Measurements from ENCODE around the gene DSPP.

The DSPP gene

DNA sequence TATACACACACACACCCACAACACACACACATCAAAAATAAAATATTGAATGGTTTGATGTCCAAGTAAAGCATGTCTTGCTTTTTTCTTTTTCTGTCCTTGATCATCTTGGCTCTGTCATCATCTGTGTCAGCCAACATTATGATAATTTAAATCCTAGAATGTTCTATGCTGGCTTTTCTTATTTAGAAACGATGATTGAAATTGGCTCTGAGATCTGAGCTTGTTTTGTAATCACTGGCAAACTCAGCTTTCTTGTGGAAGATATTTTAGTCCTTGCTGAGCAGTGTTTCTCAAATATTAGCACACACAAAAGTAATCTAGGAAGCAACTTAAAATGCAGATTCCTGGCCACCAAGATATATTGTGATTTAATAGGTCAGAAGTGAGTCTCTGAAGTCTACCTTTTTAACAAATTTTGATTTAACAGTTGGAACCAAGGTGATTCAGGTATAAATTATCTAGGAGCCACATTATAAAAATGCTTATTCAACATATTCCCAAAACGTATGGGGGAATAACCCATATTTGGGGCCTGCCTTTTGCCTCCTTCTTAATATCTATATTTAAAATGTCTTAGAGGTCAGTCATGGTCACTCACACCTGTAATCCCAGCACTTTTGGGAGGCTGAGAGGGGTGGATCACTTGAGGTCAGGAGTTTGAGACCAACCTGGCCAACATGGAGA lies 24.0 kb upstream of the DSPP start:
- no peak overlapping the region for H3K4me3 ChIP-seq (ENCODE audit: low read length)
- H3K4me1 ChIP-seq (ENCODE audit: insufficient read depth, low read length): no peaks in the 10 kb centered on the region
- no peaks in the 10 kb centered on the region for H3K27me3 ChIP-seq (ENCODE audit: insufficient read depth, low read length)
- H3K36me3 ChIP-seq (ENCODE audit: insufficient read depth, low read length): no peaks in the 10 kb centered on the region
- no peaks in the 10 kb centered on the region for H3K9me3 ChIP-seq (ENCODE audit: low read length)
- no peak overlapping the region for H2AFZ ChIP-seq (ENCODE audit: low read depth, low read length)

DNA sequence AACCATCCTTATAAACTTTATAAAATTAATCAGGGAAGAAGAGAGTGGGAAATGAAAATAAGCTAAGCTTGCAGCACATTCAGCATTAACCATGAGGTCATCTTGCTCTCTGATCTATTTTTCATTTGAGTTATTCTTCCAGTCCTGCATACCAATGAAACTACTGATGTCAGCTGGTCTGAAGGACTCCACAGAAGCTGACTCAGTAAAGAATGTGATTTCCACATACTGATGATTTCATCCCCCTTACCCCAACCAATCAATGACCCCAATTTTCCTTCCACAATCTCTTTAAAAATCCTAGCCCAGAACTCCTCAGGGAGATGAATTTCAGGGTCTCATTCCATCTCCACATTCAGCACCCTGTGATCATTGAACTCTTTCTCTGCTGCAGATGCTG lies 18.8 kb upstream of the DSPP start:
- H2AFZ ChIP-seq (ENCODE audit: low read depth, low read length): no peak overlapping the region
- H3K4me3 ChIP-seq (ENCODE audit: low read length): no peak overlapping the region
- no peaks in the 10 kb centered on the region for H3K9me3 ChIP-seq (ENCODE audit: low read length)
- no peaks in the 10 kb centered on the region for H3K36me3 ChIP-seq (ENCODE audit: insufficient read depth, low read length)
- H3K4me1 ChIP-seq (ENCODE audit: insufficient read depth, low read length): peaks cover 3% of the 10 kb centered on the region
- H3K27me3 ChIP-seq (ENCODE audit: insufficient read depth, low read length): no peaks in the 10 kb centered on the region

DNA sequence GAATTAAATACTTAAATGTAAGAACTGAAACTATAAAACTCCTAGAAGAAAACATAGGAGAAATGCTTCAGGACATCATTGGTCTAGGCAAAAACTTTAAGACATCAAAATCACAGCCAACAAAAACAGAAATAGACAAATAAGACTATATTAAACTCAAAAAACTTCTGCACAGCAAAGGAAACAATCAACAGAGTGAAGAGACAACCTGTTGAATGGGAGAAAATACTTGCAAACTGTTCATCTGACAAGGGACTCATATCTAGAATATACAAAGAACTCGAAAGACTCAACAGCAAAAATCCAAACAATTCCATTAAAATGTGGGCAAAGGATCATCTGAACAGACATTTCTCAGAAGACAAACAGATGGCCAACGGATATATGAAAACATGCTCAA lies 16.2 kb upstream of the DSPP start:
- H3K27me3 ChIP-seq (ENCODE audit: insufficient read depth, low read length): no peaks in the 10 kb centered on the region
- no peak overlapping the region for H3K4me3 ChIP-seq (ENCODE audit: low read length)
- H2AFZ ChIP-seq (ENCODE audit: low read depth, low read length): no peak overlapping the region
- peaks cover 3% of the 10 kb centered on the region for H3K4me1 ChIP-seq (ENCODE audit: insufficient read depth, low read length)
- H3K9me3 ChIP-seq (ENCODE audit: low read length): no peaks in the 10 kb centered on the region
- H3K36me3 ChIP-seq (ENCODE audit: insufficient read depth, low read length): no peaks in the 10 kb centered on the region

DNA sequence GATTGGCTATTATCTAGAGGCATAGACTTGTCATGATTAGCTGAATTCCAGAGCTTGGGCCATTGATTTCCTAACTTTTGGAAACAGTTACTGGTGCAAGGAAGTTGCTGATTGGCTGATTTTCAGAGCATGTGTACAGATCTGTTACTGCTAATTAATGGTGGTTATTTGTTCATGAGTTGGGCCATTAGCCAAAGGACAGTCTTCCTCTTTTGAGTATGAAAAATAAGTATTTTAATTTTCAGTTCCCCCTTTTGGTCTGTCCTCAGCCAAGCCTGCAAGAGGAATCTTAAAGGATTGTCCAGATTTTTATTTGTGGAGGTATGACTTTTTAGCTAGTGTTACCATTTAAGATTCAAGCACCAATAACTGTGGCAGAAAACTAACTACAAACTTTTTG lies 7.0 kb upstream of the DSPP start:
- Histone ChIP-seq H2AFZ (ENCODE audit: low read depth, low read length) (no peak overlapping the region), H3K4me1 (ENCODE audit: insufficient read depth, low read length) (peaks cover 4% of the 10 kb centered on the region), H3K27me3 (ENCODE audit: insufficient read depth, low read length) (no peaks in the 10 kb centered on the region), H3K4me3 (ENCODE audit: low read length) (no peak overlapping the region), H3K9me3 (ENCODE audit: low read length) (no peaks in the 10 kb centered on the region), H3K36me3 (ENCODE audit: insufficient read depth, low read length) (no peaks in the 10 kb centered on the region)

DNA sequence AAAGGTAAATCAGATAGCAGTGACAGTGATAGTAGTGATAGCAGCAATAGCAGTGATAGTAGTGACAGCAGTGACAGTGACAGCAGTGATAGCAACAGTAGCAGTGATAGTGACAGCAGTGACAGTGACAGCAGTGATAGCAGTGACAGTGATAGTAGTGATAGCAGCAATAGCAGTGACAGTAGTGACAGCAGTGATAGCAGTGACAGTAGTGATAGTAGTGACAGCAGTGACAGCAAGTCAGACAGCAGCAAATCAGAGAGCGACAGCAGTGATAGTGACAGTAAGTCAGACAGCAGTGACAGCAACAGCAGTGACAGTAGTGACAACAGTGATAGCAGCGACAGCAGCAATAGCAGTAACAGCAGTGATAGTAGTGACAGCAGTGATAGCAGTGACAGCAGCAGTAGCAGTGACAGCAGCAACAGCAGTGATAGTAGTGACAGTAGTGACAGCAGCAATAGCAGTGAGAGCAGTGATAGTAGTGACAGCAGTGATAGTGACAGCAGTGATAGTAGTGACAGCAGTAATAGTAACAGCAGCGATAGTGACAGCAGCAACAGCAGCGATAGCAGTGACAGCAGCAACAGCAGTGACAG lies 6.1 kb downstream of the DSPP start:
- H2AFZ ChIP-seq (ENCODE audit: low read depth, low read length): no peak overlapping the region

DNA sequence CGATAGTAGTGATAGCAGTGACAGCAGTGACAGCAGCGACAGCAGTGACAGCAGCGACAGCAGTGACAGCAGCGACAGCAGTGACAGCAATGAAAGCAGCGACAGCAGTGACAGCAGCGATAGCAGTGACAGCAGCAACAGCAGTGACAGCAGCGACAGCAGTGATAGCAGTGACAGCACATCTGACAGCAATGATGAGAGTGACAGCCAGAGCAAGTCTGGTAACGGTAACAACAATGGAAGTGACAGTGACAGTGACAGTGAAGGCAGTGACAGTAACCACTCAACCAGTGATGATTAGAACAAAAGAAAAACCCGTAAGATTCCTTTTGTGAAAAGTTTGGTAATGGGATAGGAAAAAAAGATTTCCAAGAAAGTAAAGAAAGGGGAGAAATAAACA lies 7.9 kb downstream of the DSPP start:
- Histone ChIP-seq H3K4me1 (ENCODE audit: insufficient read depth, low read length) (no peaks in the 10 kb centered on the region), H2AFZ (ENCODE audit: low read depth, low read length) (no peak overlapping the region), H3K4me3 (ENCODE audit: low read length) (no peak overlapping the region)

More for the DNA sequence above, 6.1 kb downstream of the DSPP start:
- Histone ChIP-seq H3K9me3 (ENCODE audit: low read length) (no peaks in the 10 kb centered on the region), H3K36me3 (ENCODE audit: insufficient read depth, low read length) (no peaks in the 10 kb centered on the region), H3K4me3 (ENCODE audit: low read length) (no peak overlapping the region), H3K27me3 (ENCODE audit: insufficient read depth, low read length) (no peaks in the 10 kb centered on the region), H3K4me1 (ENCODE audit: insufficient read depth, low read length) (no peaks in the 10 kb centered on the region)

DNA sequence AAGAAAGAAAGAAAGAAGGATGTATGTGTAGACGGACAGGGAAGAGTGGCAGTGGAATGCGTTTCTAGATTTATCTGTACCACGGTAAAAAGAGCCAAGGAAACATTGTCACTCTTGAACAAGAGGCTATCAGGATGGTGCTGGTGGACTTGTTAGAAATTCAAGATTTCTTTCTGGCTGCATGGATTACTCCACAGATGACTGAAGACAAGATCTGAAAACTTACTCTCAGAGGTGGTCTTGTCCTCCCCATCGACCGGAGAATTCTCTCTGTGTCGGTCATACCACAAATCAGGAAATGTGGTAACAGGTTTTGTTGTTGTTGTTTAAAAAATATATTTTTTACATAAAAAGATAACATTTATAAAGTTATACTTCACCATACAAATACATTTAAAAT lies 11.8 kb downstream of the DSPP start:
- no peak overlapping the region for H2AFZ ChIP-seq (ENCODE audit: low read depth, low read length)
- H3K9me3 ChIP-seq (ENCODE audit: low read length): no peaks in the 10 kb centered on the region
- no peaks in the 10 kb centered on the region for H3K36me3 ChIP-seq (ENCODE audit: insufficient read depth, low read length)
- H3K27me3 ChIP-seq (ENCODE audit: insufficient read depth, low read length): no peaks in the 10 kb centered on the region
- H3K4me1 ChIP-seq (ENCODE audit: insufficient read depth, low read length): no peaks in the 10 kb centered on the region
- no peak overlapping the region for H3K4me3 ChIP-seq (ENCODE audit: low read length)

More for the DNA sequence above, 7.9 kb downstream of the DSPP start:
- no peaks in the 10 kb centered on the region for H3K36me3 ChIP-seq (ENCODE audit: insufficient read depth, low read length)
- H3K27me3 ChIP-seq (ENCODE audit: insufficient read depth, low read length): no peaks in the 10 kb centered on the region
- H3K9me3 ChIP-seq (ENCODE audit: low read length): no peaks in the 10 kb centered on the region

DNA sequence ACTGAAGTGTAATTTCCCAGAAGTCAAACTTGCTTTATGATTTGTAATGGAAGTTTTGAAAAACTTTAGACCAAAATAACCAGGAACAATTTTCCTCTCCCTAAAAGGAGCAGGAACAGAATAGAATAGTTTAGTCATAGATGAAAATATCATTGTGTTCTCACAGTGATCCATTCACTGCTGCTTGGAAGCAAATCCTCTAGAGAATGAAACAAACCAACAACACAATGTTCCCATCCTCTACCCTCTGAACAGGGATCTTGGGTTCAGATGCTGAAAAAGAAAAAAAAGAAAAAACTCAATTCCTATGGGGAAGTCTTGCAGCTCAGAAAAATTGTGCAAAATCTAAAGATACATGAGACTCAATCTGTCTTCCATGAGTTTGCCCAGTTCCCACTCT lies 12.2 kb downstream of the DSPP start:
- no peaks in the 10 kb centered on the region for H3K9me3 ChIP-seq (ENCODE audit: low read length)

DNA sequence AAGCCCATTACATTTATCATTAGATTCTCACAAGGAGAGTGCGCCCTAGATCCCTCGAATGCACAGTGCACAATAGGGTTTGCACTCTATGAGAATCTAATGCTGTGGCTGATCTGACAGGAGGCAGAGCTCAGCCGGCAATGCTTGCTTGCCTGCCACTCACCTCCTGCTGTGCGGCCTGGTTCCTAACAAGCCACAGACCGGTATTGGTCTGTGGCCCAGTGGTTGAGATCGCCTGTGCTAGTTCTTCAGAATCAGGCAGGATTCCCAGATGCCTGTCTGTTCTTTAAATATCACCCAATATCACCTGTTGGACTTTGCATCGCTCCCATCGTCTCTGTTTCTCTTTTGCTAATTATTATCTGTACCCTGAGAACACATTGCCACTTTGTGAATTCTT lies 14.0 kb downstream of the DSPP start:
- no peak overlapping the region for H2AFZ ChIP-seq (ENCODE audit: low read depth, low read length)
- no peaks in the 10 kb centered on the region for H3K4me1 ChIP-seq (ENCODE audit: insufficient read depth, low read length)
- H3K9me3 ChIP-seq (ENCODE audit: low read length): no peaks in the 10 kb centered on the region
- H3K36me3 ChIP-seq (ENCODE audit: insufficient read depth, low read length): no peaks in the 10 kb centered on the region
- H3K27me3 ChIP-seq (ENCODE audit: insufficient read depth, low read length): no peaks in the 10 kb centered on the region
- H3K4me3 ChIP-seq (ENCODE audit: low read length): no peak overlapping the region

More for the DNA sequence above, 12.2 kb downstream of the DSPP start:
- Histone ChIP-seq H3K27me3 (ENCODE audit: insufficient read depth, low read length) (no peaks in the 10 kb centered on the region), H3K4me3 (ENCODE audit: low read length) (no peak overlapping the region), H3K36me3 (ENCODE audit: insufficient read depth, low read length) (no peaks in the 10 kb centered on the region), H2AFZ (ENCODE audit: low read depth, low read length) (no peak overlapping the region), H3K4me1 (ENCODE audit: insufficient read depth, low read length) (no peaks in the 10 kb centered on the region)

DNA sequence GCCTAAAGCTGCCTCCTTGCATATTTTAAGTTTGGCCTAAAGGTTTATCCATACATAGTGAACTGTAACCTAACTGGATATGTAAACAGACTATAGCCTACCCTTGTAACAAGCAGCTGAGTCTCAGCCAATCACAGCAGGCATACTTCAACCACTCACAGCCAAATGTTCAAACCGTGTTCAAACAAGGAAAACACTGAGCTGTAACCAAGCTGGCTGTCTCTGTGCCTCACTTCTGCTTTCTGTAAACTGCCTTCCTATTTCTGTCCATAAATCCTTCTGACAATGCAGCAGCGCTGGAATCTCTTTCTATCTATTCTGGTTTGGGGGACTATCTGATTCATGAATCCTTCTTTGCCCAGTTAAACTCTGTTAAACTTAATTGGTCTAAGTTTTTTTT lies 16.4 kb downstream of the DSPP start:
- Histone ChIP-seq H3K4me3 (ENCODE audit: low read length) (no peak overlapping the region), H2AFZ (ENCODE audit: low read depth, low read length) (no peak overlapping the region), H3K9me3 (ENCODE audit: low read length) (no peaks in the 10 kb centered on the region), H3K36me3 (ENCODE audit: insufficient read depth, low read length) (no peaks in the 10 kb centered on the region), H3K27me3 (ENCODE audit: insufficient read depth, low read length) (no peaks in the 10 kb centered on the region), H3K4me1 (ENCODE audit: insufficient read depth, low read length) (no peaks in the 10 kb centered on the region)

DNA sequence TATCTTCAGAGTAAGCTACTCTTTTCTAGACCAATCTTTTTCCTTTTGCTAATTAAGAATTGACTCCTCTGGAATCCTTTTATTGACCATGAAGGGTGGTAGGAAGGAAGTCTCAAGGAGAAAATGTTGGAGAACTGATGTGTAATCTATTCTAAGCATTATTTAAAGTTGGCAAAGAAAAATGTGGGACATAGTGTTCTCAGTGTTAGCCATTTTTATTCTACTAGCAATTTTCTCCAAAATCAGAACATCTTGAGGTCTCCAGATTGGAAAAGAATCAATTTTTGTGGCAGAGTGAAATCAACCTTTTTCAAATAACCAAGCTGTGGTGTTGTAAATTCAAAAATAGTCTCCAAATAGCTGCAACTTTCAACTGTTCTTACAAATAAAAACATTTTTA lies 23.3 kb downstream of the DSPP start:
- Histone ChIP-seq H3K36me3 (ENCODE audit: insufficient read depth, low read length) (no peaks in the 10 kb centered on the region), H3K9me3 (ENCODE audit: low read length) (no peaks in the 10 kb centered on the region), H3K4me3 (ENCODE audit: low read length) (no peak overlapping the region), H3K27me3 (ENCODE audit: insufficient read depth, low read length) (no peaks in the 10 kb centered on the region), H3K4me1 (ENCODE audit: insufficient read depth, low read length) (no peaks in the 10 kb centered on the region), H2AFZ (ENCODE audit: low read depth, low read length) (no peak overlapping the region)

DNA sequence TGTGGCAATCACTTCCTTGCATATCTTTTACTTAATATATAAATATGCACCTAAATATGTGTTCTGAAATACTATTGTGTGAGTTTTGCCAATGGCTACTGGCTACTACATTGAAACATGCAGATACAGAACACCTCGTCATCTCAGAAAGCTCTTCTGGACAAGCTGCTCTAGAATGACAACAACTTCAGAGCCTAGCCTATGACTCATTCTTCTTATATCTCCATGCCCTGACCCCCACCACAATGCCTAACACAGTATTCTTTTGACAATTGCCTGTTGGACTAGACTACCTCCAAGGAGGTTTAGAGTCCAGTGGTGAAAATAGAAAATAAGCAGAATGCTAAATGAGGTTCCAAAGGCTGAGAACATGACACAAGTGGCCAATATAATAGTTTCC lies 24.1 kb downstream of the DSPP start:
- Histone ChIP-seq H3K4me1 (ENCODE audit: insufficient read depth, low read length) (no peaks in the 10 kb centered on the region), H2AFZ (ENCODE audit: low read depth, low read length) (no peak overlapping the region), H3K27me3 (ENCODE audit: insufficient read depth, low read length) (no peaks in the 10 kb centered on the region), H3K9me3 (ENCODE audit: low read length) (no peaks in the 10 kb centered on the region), H3K4me3 (ENCODE audit: low read length) (no peak overlapping the region), H3K36me3 (ENCODE audit: insufficient read depth, low read length) (no peaks in the 10 kb centered on the region)

DNA sequence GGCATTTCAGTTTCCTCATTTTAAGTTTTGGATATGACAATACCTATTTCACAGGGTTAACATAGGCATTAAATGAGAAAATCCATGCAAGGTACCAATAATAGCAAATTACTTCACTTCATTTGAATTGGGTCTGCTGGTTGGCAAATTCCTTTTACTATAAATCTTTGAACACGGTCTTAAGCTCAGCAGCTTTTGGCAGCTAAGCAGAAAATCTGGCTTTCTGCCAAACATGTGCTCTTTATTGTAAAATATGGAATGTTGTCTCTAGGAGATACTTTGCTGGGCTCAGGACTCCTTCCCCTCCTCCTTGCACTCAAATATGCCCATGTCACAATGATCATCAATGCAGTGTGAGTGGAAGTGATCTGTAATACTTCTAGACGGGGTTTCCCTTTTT lies 24.9 kb downstream of the DSPP start:
- no peaks in the 10 kb centered on the region for H3K9me3 ChIP-seq (ENCODE audit: low read length)

DNA sequence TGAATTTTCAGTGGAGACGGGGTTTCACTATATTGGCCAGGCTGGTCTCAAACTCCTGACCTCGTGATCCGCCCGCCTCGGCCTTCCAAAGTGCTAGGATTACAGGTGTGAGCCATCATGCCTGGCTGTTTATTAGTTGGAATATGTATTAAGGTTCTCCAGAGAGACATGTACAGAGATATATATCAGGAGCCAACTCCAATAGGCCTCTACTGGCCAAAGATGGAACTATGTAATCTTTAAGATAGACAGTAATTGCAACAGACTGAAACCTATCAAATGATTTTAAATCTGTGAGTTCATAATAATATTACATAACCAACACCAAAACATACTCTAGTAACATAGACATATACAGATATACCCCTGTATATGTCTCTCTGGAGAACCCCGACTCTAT lies 36.0 kb downstream of the DSPP start:
- Histone ChIP-seq H3K27me3 (ENCODE audit: insufficient read depth, low read length) (no peaks in the 10 kb centered on the region), H3K4me1 (ENCODE audit: insufficient read depth, low read length) (no peaks in the 10 kb centered on the region), H3K36me3 (ENCODE audit: insufficient read depth, low read length) (no peaks in the 10 kb centered on the region), H2AFZ (ENCODE audit: low read depth, low read length) (no peak overlapping the region), H3K4me3 (ENCODE audit: low read length) (no peak overlapping the region), H3K9me3 (ENCODE audit: low read length) (no peaks in the 10 kb centered on the region)

More for the DNA sequence above, 24.9 kb downstream of the DSPP start:
- H3K4me3 ChIP-seq (ENCODE audit: low read length): no peak overlapping the region
- no peak overlapping the region for H2AFZ ChIP-seq (ENCODE audit: low read depth, low read length)
- no peaks in the 10 kb centered on the region for H3K27me3 ChIP-seq (ENCODE audit: insufficient read depth, low read length)
- H3K4me1 ChIP-seq (ENCODE audit: insufficient read depth, low read length): no peaks in the 10 kb centered on the region
- no peaks in the 10 kb centered on the region for H3K36me3 ChIP-seq (ENCODE audit: insufficient read depth, low read length)

Data from neuron (in vitro differentiated cells).